Measurements from ENCODE around the gene EPGN.
"Not testable (repeated sequence)": the region's sequence is repeated elsewhere in the genome, so short reads cannot be mapped to it uniquely, and the experiment has no call there.

EPGN gene

GRCh38 chr4:74338792-74339333 lies 30.6 kb downstream of the EPGN start:
- no peak for DNase-seq

DNA sequence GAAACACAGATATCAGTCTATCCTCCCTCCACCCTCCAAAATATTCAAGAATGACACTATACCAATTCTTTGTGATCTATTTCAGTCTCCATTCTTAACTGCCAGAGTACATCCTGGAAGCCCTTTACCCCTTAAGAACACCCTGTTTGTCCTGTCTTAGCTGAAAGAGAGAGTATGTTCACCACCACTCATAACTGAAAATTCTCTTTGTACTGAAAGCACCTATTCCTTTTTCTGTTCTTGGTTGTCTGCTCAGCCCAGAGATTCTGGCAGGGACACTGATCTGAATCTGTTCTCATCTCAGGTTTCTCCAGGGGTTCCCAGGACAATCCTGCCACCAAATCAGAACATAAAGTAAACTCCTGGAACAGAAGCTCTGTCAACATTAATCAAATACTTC lies 31.2 kb downstream of the EPGN start:
- no peak for DNase-seq

DNA sequence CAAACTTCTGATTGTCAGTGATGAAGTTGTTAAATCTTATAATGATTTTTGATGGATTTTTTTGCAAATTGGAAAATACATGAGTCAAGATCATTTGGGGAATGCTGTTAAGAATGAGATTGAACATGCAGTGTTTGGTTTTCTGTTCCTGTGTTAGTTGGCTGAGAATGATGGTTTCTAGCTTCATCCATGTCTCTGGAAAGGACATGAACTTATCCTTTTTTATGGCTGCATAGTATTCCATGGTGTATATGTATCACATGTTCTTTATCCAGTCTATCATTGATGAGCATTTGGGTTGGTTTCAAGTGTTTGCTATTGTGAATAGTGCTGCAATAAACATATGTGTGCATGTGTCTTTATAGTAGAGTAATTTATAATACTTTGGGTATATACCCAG lies 32.2 kb downstream of the EPGN start:
- DNase-seq = not testable (repeated sequence)

GRCh38 chr4:74344031-74344430 lies 35.8 kb downstream of the EPGN start:
- no peak for DNase-seq

DNA sequence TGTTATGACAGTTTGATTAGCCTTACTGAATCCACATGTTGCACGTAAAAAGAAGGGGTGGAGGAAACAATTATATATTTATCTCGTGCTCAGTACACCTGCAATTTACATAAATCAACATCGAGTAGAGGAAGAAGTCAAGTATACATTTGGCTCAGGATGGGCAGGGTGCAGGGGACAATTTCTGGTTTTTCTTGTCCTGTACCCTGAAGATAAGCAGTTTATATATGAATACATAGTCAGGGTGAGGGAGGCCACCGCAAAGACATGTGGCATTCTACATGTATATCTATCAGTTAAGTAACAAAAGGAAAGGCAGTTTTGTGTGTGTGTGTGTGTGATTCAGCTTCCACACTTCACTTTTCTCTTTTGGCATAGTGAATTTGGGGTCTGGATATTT lies 45.6 kb downstream of the EPGN start:
- no peak for DNase-seq

- no peak for DNase-seq
These were observed 49.7 kb downstream of the EPGN start for GRCh38 chr4:74357965-74358364.

- DNase-seq = no peak
These were observed 53.4 kb downstream of the EPGN start for GRCh38 chr4:74361671-74362070.

GRCh38 chr4:74362347-74362746 lies 54.1 kb downstream of the EPGN start:
- no peak for DNase-seq

- no peak for DNase-seq
These were observed 56.0 kb downstream of the EPGN start for GRCh38 chr4:74364256-74364651.

DNA sequence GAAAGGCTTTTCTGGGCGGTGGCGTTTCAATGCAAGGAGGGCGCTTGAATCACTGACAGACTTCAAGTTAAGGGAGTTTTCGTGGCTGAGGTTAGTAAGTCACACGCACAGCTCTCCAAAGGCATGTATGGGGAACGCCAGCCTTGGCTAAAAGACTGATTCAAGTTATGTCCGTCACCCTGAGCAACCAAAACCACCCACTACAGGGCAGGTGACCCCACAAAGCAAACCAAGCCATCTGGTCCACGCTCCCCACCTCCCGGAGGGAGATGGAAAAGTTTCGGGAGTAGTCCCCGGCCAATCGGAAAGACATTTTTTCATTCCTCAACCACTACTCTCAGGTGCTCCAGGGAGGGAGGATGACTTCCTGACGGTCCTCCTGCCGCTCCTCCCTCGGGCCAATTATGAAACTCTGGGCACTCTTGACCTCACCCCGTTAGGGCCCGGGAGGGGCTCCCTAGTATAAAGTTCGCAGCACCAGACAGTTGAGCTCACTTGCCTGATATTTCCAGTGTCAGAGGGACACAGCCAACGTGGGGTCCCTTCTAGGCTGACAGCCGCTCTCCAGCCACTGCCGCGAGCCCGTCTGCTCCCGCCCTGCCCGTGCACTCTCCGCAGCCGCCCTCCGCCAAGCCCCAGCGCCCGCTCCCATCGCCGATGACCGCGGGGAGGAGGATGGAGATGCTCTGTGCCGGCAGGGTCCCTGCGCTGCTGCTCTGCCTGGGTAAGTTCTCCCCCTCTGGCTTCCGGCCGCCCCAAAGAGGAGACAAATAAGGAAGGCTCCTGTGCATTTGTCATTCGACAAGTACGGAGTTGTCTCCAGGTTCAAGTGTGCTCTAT lies 56.6 kb downstream of the EPGN start, which contains the start of gene EREG:
EREG (plus strand) TSS at position 494 of the 840 bp plus-strand sequence; CDS start at position 658, 164 bp downstream.
- peak in 5 of 51 donors; percentile 1 to 3 (median 2) for DNase-seq

DNA sequence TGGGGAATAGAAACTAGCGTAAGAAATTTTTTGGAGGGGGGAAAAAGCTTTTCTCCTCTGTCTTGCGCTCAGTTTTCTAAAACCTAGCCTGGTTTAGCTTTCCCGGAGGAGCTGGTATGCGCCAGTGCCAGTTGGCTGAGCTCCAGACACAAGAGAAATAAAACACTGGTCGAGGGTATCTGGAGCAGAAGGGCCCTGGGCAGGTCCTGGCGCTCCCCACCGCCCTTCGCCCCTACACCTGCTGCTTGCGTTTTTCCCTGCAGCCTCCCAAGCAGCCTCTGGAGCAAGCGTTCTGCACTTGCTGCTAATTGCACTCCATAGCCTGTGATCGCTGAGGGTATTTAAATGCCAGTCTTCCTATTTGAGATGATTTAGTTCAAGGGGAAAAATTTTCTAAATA lies 57.5 kb downstream of the EPGN start:
- DNase-seq = peak in 4 of 51 donors; percentile 0 to 10 (median 4)

Data from hypothalamus (tissue), 51 donors.